ENCODE data around the gene RXFP4. TPM values are rescaled to one million over a fixed set of nuclear protein-coding genes. Genes with fewer than 3 reads are reported as not detected.

RXFP4 gene
- total RNA-seq, 4 donors from 2014 or later: not detected

DNA sequence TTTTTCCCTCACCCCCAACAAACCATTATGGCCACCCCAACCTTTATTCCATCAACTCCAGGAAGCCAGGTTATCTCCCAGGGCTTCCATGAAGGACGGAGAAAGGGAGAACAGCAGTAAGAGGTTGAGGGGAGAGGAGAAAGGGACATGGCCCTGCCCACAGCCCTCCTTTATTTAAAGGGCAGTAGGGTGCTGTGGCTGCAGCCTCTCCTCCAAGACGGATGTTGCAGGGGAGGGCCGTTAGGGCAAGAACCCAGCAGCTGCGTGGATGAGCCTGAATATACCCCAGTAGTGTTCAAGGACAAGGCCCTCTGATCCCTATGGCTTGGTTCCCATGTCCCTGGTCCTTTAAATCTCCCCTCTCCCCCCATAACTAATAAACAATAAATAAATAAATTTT lies 5.9 kb downstream of the RXFP4 start:
- WGBS, 2 donors: 58 to 74% methylated on average over 4 of the region's 4 CpGs
- H3K4me3 ChIP-seq: no peak overlapping the region
- H3K27ac ChIP-seq: no peak overlapping the region
- H3K9me3 ChIP-seq: no peaks in the 10 kb centered on the region
- TF ChIP-seq EP300 (IDR thresholded peaks at IDR 0.05): no peak
- TF ChIP-seq, protein P1, sequence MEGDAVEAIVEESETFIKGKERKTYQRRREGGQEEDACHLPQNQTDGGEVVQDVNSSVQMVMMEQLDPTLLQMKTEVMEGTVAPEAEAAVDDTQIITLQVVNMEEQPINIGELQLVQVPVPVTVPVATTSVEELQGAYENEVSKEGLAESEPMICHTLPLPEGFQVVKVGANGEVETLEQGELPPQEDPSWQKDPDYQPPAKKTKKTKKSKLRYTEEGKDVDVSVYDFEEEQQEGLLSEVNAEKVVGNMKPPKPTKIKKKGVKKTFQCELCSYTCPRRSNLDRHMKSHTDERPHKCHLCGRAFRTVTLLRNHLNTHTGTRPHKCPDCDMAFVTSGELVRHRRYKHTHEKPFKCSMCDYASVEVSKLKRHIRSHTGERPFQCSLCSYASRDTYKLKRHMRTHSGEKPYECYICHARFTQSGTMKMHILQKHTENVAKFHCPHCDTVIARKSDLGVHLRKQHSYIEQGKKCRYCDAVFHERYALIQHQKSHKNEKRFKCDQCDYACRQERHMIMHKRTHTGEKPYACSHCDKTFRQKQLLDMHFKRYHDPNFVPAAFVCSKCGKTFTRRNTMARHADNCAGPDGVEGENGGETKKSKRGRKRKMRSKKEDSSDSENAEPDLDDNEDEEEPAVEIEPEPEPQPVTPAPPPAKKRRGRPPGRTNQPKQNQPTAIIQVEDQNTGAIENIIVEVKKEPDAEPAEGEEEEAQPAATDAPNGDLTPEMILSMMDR (IDR thresholded peaks at IDR 0.05): no peak
- TF ChIP-seq POLR2A (IDR thresholded peaks at IDR 0.05): no peak
- no peaks in the 10 kb centered on the region for H3K27me3 ChIP-seq
- peaks cover 2 to 67% (median 43%) of the 10 kb centered on the region in 3 donors for H3K36me3 ChIP-seq
- DNase-seq (ENCODE audit: low spot score in 2 of 2): no peak
- peaks cover 0 to 45% (median 16%) of the 10 kb centered on the region in 4 donors for H3K4me1 ChIP-seq

DNA sequence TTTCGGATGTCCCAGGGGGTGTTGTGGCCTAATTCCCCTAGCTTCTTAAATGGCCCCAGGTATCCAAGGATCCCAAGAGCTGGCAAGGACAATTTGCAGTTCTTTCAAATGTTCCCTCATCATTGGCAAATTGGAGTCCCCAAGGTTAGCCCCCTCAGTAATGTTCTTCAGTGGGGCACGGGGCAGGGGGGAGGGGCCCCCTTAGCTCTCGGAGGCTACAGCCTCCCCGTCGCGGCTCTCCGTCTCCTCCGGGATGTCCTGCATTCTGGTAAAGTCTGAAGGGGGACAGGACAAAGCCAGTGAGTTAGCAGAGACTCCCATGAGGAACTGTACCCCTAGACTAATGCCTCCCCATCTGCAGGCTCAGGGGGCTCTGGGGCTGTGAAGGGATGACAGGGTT lies 6.3 kb downstream of the RXFP4 start:
- Histone ChIP-seq H3K36me3 (peaks cover 2 to 72% (median 47%) of the 10 kb centered on the region in 3 donors), H3K9me3 (no peaks in the 10 kb centered on the region), H3K4me1 (peaks cover 0 to 41% (median 14%) of the 10 kb centered on the region in 4 donors), H3K27me3 (no peaks in the 10 kb centered on the region), H3K4me3 (no peak overlapping the region), H3K27ac (no peak overlapping the region)
- DNase-seq (ENCODE audit: low spot score in 2 of 2): no peak
- WGBS, 2 donors: 87 to 89% methylated on average over 8 of the region's 8 CpGs
- TF ChIP-seq EP300 (IDR thresholded peaks at IDR 0.05): no peak
- TF ChIP-seq POLR2A (IDR thresholded peaks at IDR 0.05): no peak
- TF ChIP-seq, protein P1 (IDR thresholded peaks at IDR 0.05): no peak

DNA sequence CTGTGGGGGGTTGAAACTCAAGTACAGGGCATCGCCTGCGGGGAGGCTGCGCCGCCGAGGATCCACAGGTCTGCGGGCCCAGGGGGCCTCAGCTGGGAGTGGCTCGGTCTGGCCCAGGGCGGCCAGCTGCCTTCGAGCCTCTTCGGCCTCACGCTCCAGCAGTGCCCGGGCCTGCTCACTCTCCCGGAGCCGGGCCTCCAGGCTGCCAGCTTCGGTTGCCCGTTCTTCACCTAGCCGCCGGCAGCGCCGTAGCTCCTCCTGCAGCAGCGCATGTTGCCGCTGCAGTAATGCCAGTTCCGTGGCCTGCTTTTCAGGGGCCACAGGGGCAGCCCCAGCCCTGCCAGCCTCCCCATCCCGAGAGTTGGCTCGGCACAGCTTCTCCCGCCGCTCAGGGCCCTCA lies 9.4 kb downstream of the RXFP4 start:
- Histone ChIP-seq H3K4me1 (peaks cover 0 to 14% (median 1%) of the 10 kb centered on the region in 4 donors), H3K9me3 (no peaks in the 10 kb centered on the region), H3K4me3 (no peak overlapping the region), H3K27ac (no peak overlapping the region), H3K36me3 (peaks cover 2 to 100% (median 63%) of the 10 kb centered on the region in 3 donors), H3K27me3 (no peaks in the 10 kb centered on the region)
- no peak for DNase-seq (ENCODE audit: low spot score in 2 of 2)
- TF ChIP-seq EP300 (IDR thresholded peaks at IDR 0.05): no peak
- TF ChIP-seq, protein P1 (IDR thresholded peaks at IDR 0.05): no peak
- TF ChIP-seq POLR2A (IDR thresholded peaks at IDR 0.05): no peak
- WGBS, 2 donors: 96% methylated on average over 26 to 27 of the region's 27 CpGs

DNA sequence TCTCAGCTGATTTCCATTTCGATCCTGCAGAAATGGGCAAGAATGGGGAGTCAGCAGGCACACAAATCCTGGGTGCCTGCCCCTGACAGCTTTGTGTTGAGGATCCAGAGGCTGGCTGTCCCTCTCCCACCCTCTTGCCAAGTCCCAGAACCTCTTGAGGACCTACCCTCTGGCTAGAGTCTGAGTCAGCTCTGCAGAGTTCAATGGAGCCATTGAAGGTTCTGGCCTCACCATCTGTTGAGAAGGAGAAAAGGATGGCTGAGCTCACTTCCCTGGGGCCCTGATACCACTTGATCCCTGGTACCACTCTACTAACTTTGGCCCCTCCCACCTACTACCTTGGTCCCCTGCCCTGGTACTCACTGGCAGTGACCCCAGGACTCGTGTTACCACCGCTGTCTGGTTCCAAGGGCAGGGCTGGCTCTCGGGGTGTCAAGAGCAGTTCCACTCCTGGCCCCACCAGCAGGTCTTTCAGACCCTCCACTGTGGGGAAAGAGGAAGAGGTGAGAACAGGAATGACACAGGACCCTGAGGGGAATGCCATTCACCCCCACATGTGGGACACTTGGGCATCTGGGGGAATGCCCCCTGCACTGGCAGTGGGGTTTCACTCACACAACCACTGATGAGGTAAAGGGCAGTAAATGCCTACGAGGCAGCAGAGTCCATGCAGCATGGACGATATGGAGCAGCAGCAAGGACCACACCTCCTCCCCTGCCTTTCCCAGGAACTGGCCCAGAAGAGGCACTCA lies 10.5 kb downstream of the RXFP4 start:
- Histone ChIP-seq H3K27ac (peak overlapping the region in 2 of 4 donors; percentile 17 to 55), H3K36me3 (peaks cover 2 to 100% (median 66%) of the 10 kb centered on the region in 3 donors), H3K9me3 (no peaks in the 10 kb centered on the region), H3K27me3 (no peaks in the 10 kb centered on the region), H3K4me1 (peaks cover 0 to 8% (median 0%) of the 10 kb centered on the region in 4 donors), H3K4me3 (no peak overlapping the region)
- no peak for DNase-seq (ENCODE audit: low spot score in 2 of 2)
- WGBS, 2 donors: 85 to 94% methylated on average over 6 of the region's 6 CpGs
- no peak for TF ChIP-seq EP300 (IDR thresholded peaks at IDR 0.05)
- TF ChIP-seq, protein P1 (IDR thresholded peaks at IDR 0.05): no peak
- TF ChIP-seq POLR2A (IDR thresholded peaks at IDR 0.05): no peak

DNA sequence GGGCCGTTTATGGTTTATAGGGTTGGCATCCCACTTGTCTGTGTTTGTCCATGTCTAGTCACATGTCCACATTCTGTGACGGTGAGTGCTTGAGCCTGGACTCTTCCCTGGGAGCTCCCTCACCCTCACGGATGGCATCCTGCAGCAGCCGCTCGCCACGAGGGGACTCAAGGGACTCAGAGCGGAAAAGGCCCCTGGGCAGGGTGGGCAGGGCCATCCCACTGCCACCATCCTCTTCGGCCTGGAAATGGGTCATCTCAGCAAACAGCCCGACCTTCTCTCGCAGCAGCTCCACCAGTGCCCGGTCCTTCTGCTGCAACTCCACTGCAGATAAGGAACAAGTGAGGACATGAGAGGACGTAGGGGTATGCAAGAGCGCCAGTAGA lies 11.1 kb downstream of the RXFP4 start:
- 91 to 92% methylated on average over 13 of the region's 13 CpGs for WGBS, 2 donors
- H3K36me3 ChIP-seq: peaks cover 2 to 100% (median 67%) of the 10 kb centered on the region in 3 donors
- no peak overlapping the region for H3K4me3 ChIP-seq
- peak overlapping the region in 2 of 4 donors; percentile 17 to 55 for H3K27ac ChIP-seq
- DNase-seq (ENCODE audit: low spot score in 2 of 2): no peak
- H3K27me3 ChIP-seq: no peaks in the 10 kb centered on the region
- no peaks in the 10 kb centered on the region for H3K9me3 ChIP-seq
- H3K4me1 ChIP-seq: peaks cover 0 to 4% (median 0%) of the 10 kb centered on the region in 4 donors
- TF ChIP-seq POLR2A (IDR thresholded peaks at IDR 0.05) (no peak), EP300 (IDR thresholded peaks at IDR 0.05) (no peak)
- TF ChIP-seq, protein P1 (IDR thresholded peaks at IDR 0.05): no peak
